HL-60 (cell line): Measurements from ENCODE around the gene MOCS1.

ENCODE experiments used
- DNase-seq, 2 experiments: peaks; one replicate each; pipeline ENCODE4 v3.0.0-alpha.2; 2010 to 2020; ENCODE audit warnings: low read depth in 1 of 2, low spot score in 1 of 2
- H3K27ac ChIP-seq: fragments of 250-450 bp; sonication (Bioruptor Pico); replicated peaks from 2 replicates; pipeline ENCODE4 v1.5.1; 2020; ENCODE audit warnings: mild to moderate bottlenecking, moderate library complexity
- H3K27me3 ChIP-seq: fragments of 250-450 bp; sonication (Bioruptor Pico); 2 replicates; pipeline ENCODE4 v1.5.1; 2021; ENCODE audit warnings: mild to moderate bottlenecking, moderate library complexity; ENCODE audit not compliant: insufficient read depth, poor library complexity, severe bottlenecking
- H3K4me3 ChIP-seq: replicated peaks from 2 replicates; pipeline ENCODE4 v1.5.1; 2011; ENCODE audit warnings: mild to moderate bottlenecking, control low read depth, low read length; ENCODE audit not compliant: insufficient read depth
- CTCF ChIP-seq: IDR thresholded peaks from one replicate; pipeline ENCODE4 v1.5.1; 2011; ENCODE audit warnings: low read length, control low read depth, inconsistent platforms; ENCODE audit not compliant: insufficient read depth
- GABPA ChIP-seq: IDR thresholded peaks from 2 replicates; pipeline ENCODE4 v1.6.1; 2012; ENCODE audit warnings: low read depth
- POLR2AphosphoS5 ChIP-seq: IDR thresholded peaks from 2 replicates; pipeline ENCODE4 v1.6.1; 2012; ENCODE audit warnings: low read depth
- REST ChIP-seq: IDR thresholded peaks from 2 replicates; pipeline ENCODE4 v1.6.1; 2012; ENCODE audit warnings: low read depth; ENCODE audit not compliant: insufficient replicate concordance
- SPI1 ChIP-seq: IDR thresholded peaks from 2 replicates; pipeline ENCODE4 v1.6.1; 2012; ENCODE audit warnings: low read depth, mild to moderate bottlenecking, borderline replicate concordance

The MOCS1 gene

GRCh38 chr6:39951191-39951590, 16.9 kb upstream of the MOCS1 start:
- no peaks in the 10 kb centered on the region for H3K27me3 ChIP-seq
- no peak for TF ChIP-seq CTCF
- no peak for TF ChIP-seq GABPA
- TF ChIP-seq POLR2AphosphoS5, result no peak
- H3K4me3 ChIP-seq, result no peak overlapping the region
- no peak for DNase-seq
- H3K27ac ChIP-seq, result no peak overlapping the region

- no peak for TF ChIP-seq CTCF
- TF ChIP-seq REST, result no peak
- no peak for TF ChIP-seq SPI1
- no peak for TF ChIP-seq POLR2AphosphoS5
- TF ChIP-seq GABPA, result no peak
- DNase-seq, result no peak
- no peaks in the 10 kb centered on the region for H3K27me3 ChIP-seq
- no peak overlapping the region for H3K27ac ChIP-seq
- H3K4me3 ChIP-seq, result no peak overlapping the region
Observed at GRCh38 chr6:39950125-39950720, 16.0 kb upstream of the MOCS1 start.

GRCh38 chr6:39948199-39948791, 14.0 kb upstream of the MOCS1 start:
- TF ChIP-seq SPI1, result no peak
- no peak for TF ChIP-seq POLR2AphosphoS5
- TF ChIP-seq CTCF, result no peak
- no peak for DNase-seq
- no peak overlapping the region for H3K27ac ChIP-seq
- no peaks in the 10 kb centered on the region for H3K27me3 ChIP-seq
- H3K4me3 ChIP-seq, result no peak overlapping the region

- Histone ChIP-seq H3K27me3 (no peaks in the 10 kb centered on the region), H3K4me3 (no peak overlapping the region), H3K27ac (no peak overlapping the region)
- no peak for DNase-seq
- TF ChIP-seq POLR2AphosphoS5, result no peak
- TF ChIP-seq CTCF, result no peak
- no peak for TF ChIP-seq SPI1
- TF ChIP-seq REST, result no peak
- no peak for TF ChIP-seq GABPA
Observed at GRCh38 chr6:39947611-39948068, 13.4 kb upstream of the MOCS1 start.
